ENCODE results near the gene CAMK2A.

GRCh38 chr5:150179019-150179620 is 110.5 kb downstream of the CAMK2A start:
- TF ChIP-seq TAF1 (IDR thresholded peaks at IDR 0.05; ENCODE audit: borderline replicate concordance, low read depth, low read length) (no peak), POLR2A (IDR thresholded peaks at IDR 0.05; ENCODE audit: low read depth, low read length) (no peak), POLR2AphosphoS5 (IDR thresholded peaks at IDR 0.05; ENCODE audit: low read depth, low read length) (no peak)

All from GM12892 (cell line).